Measurements from ENCODE around the gene MED31. TPM values are rescaled to one million over a fixed set of nuclear protein-coding genes. Genes with fewer than 3 reads are reported as not detected.
A peak's percentile ranks its signal among the peaks of the same experiment; 100 is the strongest.

MED31 gene
- total and polyA plus RNA-seq, 2 of the 13 experiments (the other 11 are each of a cell fraction or from before 2014, with no cell fraction given) = 19.0 to 20.9 TPM

- TF ChIP-seq, protein P1, sequence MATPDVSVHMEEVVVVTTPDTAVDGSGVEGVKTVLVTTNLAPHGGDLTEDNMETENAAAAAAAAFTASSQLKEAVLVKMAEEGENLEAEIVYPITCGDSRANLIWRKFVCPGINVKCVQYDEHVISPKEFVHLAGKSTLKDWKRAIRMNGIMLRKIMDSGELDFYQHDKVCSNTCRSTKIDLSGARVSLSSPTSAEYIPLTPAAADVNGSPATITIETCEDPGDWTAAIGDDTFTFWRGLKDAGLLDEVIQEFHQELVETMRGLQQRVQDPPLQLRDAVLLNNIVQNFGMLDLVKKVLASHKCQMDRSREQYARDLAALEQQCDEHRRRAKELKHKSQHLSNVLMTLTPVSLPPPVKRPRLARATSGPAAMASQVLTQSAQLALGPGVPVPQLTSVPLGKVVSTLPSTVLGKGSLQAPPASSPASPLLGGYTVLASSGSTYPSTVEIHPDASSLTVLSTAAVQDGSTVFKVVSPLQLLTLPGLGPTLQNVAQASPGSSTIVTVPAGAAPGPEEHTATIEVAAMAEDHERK (CRISPR knock-in tag; IDR thresholded peaks at IDR 0.05; ENCODE audit: low read depth) = no peak
- no peak for TF ChIP-seq ZBTB21 (CRISPR knock-in tag; IDR thresholded peaks at IDR 0.05)
- TF ChIP-seq, protein P2, sequence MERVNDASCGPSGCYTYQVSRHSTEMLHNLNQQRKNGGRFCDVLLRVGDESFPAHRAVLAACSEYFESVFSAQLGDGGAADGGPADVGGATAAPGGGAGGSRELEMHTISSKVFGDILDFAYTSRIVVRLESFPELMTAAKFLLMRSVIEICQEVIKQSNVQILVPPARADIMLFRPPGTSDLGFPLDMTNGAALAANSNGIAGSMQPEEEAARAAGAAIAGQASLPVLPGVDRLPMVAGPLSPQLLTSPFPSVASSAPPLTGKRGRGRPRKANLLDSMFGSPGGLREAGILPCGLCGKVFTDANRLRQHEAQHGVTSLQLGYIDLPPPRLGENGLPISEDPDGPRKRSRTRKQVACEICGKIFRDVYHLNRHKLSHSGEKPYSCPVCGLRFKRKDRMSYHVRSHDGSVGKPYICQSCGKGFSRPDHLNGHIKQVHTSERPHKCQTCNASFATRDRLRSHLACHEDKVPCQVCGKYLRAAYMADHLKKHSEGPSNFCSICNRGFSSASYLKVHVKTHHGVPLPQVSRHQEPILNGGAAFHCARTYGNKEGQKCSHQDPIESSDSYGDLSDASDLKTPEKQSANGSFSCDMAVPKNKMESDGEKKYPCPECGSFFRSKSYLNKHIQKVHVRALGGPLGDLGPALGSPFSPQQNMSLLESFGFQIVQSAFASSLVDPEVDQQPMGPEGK (CRISPR knock-in tag; IDR thresholded peaks at IDR 0.05) = peak; percentile 54; the same call in 1 of the 2 replicates
- no peak for TF ChIP-seq HCFC1 (IDR thresholded peaks at IDR 0.05; ENCODE audit: low read depth, low read length)
- TF ChIP-seq HNF4G (IDR thresholded peaks at IDR 0.05; ENCODE audit: borderline replicate concordance, low read depth, low read length) = 0 out of 2 replicates have a peak, but pooled peaks have one; percentile 36
- TF ChIP-seq HNF4G (CRISPR knock-in tag; IDR thresholded peaks at IDR 0.05; ENCODE audit: borderline replicate concordance, low read depth) = no peak
- TF ChIP-seq ETV5 (CRISPR knock-in tag; IDR thresholded peaks at IDR 0.05; ENCODE audit: borderline replicate concordance) = no peak
- TF ChIP-seq ZNF513 (CRISPR knock-in tag; conservative IDR thresholded peaks at IDR 0.05) = no peak
- TF ChIP-seq, protein P3, sequence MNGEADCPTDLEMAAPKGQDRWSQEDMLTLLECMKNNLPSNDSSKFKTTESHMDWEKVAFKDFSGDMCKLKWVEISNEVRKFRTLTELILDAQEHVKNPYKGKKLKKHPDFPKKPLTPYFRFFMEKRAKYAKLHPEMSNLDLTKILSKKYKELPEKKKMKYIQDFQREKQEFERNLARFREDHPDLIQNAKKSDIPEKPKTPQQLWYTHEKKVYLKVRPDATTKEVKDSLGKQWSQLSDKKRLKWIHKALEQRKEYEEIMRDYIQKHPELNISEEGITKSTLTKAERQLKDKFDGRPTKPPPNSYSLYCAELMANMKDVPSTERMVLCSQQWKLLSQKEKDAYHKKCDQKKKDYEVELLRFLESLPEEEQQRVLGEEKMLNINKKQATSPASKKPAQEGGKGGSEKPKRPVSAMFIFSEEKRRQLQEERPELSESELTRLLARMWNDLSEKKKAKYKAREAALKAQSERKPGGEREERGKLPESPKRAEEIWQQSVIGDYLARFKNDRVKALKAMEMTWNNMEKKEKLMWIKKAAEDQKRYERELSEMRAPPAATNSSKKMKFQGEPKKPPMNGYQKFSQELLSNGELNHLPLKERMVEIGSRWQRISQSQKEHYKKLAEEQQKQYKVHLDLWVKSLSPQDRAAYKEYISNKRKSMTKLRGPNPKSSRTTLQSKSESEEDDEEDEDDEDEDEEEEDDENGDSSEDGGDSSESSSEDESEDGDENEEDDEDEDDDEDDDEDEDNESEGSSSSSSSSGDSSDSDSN (CRISPR knock-in tag; IDR thresholded peaks at IDR 0.05) = no peak
- no peak for TF ChIP-seq ZNF816 (CRISPR knock-in tag; IDR thresholded peaks at IDR 0.05; ENCODE audit: borderline replicate concordance)
- TF ChIP-seq, protein P4, sequence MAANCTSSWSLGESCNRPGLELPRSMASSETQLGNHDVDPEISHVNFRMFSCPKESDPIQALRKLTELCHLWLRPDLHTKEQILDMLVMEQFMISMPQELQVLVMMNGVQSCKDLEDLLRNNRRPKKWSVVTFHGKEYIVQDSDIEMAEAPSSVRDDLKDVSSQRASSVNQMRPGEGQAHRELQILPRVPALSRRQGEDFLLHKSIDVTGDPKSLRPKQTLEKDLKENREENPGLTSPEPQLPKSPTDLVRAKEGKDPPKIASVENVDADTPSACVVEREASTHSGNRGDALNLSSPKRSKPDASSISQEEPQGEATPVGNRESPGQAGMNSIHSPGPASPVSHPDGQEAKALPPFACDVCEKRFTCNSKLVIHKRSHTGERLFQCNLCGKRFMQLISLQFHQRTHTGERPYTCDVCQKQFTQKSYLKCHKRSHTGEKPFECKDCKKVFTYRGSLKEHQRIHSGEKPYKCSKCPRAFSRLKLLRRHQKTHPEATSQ (CRISPR knock-in tag; IDR thresholded peaks at IDR 0.05; ENCODE audit: borderline replicate concordance) = 0 out of 2 replicates have a peak, but pooled peaks have one; percentile 33
- no peak for TF ChIP-seq ZNF543 (CRISPR knock-in tag; IDR thresholded peaks at IDR 0.05)
- TF ChIP-seq YY1 (IDR thresholded peaks at IDR 0.05; ENCODE audit: insufficient read depth, insufficient replicate concordance, low read depth, low read length) = no peak
- no peak for TF ChIP-seq CENPT (CRISPR knock-in tag; IDR thresholded peaks at IDR 0.05; ENCODE audit: low read depth)
- TF ChIP-seq ZFP41 (CRISPR knock-in tag; IDR thresholded peaks at IDR 0.05; ENCODE audit: borderline replicate concordance) = peak; percentile 68; the same call in 1 of the 2 replicates
- 0 out of 2 replicates have a peak, but pooled peaks have one; percentile 60 for TF ChIP-seq TSC22D2 (CRISPR knock-in tag; IDR thresholded peaks at IDR 0.05; ENCODE audit: borderline replicate concordance)
- TF ChIP-seq, protein P5, sequence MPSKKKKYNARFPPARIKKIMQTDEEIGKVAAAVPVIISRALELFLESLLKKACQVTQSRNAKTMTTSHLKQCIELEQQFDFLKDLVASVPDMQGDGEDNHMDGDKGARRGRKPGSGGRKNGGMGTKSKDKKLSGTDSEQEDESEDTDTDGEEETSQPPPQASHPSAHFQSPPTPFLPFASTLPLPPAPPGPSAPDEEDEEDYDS (CRISPR knock-in tag; IDR thresholded peaks at IDR 0.05) = no peak
- TF ChIP-seq ZNF350 (CRISPR knock-in tag; IDR thresholded peaks at IDR 0.05; ENCODE audit: borderline replicate concordance, low read depth) = no peak
- peak; percentile 39; the same call in 1 of the 2 replicates for TF ChIP-seq HOXA3 (CRISPR knock-in tag; IDR thresholded peaks at IDR 0.05)
- TF ChIP-seq ZNF333 (CRISPR knock-in tag; IDR thresholded peaks at IDR 0.05; ENCODE audit: borderline replicate concordance) = no peak
Measured at GRCh38 chr17:6700948-6701307, 49.5 kb upstream of the MED31 start (continued).

All from HepG2 (cell line).